Body of pancreas (tissue), 4 donors: ENCODE measurements around the gene POU3F1. TPM values are rescaled to one million over a fixed set of nuclear protein-coding genes. Genes with fewer than 3 reads are reported as not detected.

ENCODE experiments used
- ATAC-seq: fragments of 150-250 bp; one replicate; pipeline ENCODE4 v1.9.1; 2016
- DNase-seq, 4 donors: peaks; one replicate each; pipeline ENCODE4 v3.0.0-alpha.2; 2019
- H3K27ac ChIP-seq, 4 donors: fragments of 200-600 bp; sonication (generic); 1 replicate in 3 of 4; 2 replicates in 1 of 4; pipeline versions ENCODE4 v1.5.1 to v1.6.1; 2016 to 2019; ENCODE audit warnings: mild to moderate bottlenecking in 1 of 4, mixed read lengths in 1 of 4, moderate library complexity in 1 of 4
- H3K27me3 ChIP-seq, 2 donors: fragments of 200-600 bp; sonication (generic); one replicate each; pipeline ENCODE4 v1.6.0; 2016; ENCODE audit warnings: mild to moderate bottlenecking in 1 of 2
- H3K36me3 ChIP-seq, 2 donors: fragments of 200-600 bp; sonication (generic); replicated peaks in 1 of 2; 2 replicates each; pipeline ENCODE4 v1.5.1; 2016; ENCODE audit warnings: low read depth in 2 of 2; ENCODE audit not compliant: insufficient read depth in 1 of 2
- H3K4me1 ChIP-seq: fragments of 200-600 bp; sonication (generic); one replicate; pipeline ENCODE4 v1.6.0; 2016
- H3K4me3 ChIP-seq, 2 donors: fragments of 200-600 bp; sonication (generic); 1 replicate in 1 of 2; 2 replicates in 1 of 2; pipeline ENCODE4 v1.5.1; 2016 to 2019
- H3K9me3 ChIP-seq, 3 donors: fragments of 200-600 bp; sonication (generic); 1 replicate in 2 of 3; 2 replicates in 1 of 3; pipeline ENCODE4 v1.5.1; 2016
- POLR2A ChIP-seq, 3 donors: fragments of 450-650 bp; IDR thresholded peaks; one replicate each; pipeline ENCODE4 v1.6.1; 2016; ENCODE audit warnings: antibody characterized with exemption in 3 of 3, mild to moderate bottlenecking in 2 of 3
- WGBS, 2 donors: methylation state at CpG; one replicate each; pipeline ENCODE4 v1.1.5; 2017; 5-methylcytosine and 5-hydroxymethylcytosine counted together
- intact Hi-C: fragments of 100-400 bp; cut with DNase I; formaldehyde crosslinking; loops from one replicate; pipeline ENCODE4 v1.15.1; 2023
- total RNA-seq, 2 donors: library from RNA; depleted of rRNA; stranded (reverse); fragments of >200 nt; gene quantifications; one replicate each; pipeline ENCODE4 v1.1.0, GENCODE V29; 2016
- TF ChIP-seq, protein P1 (sequence below), 7 experiments: fragments of 450-650 bp in 4 of 7; fragments of 200-600 bp in 3 of 7; sonication (generic) in 3 of 7; IDR thresholded peaks; one replicate each; pipeline ENCODE4 v1.5.1; 2016 to 2019; ENCODE audit warnings: antibody characterized with exemption in 7 of 7

POU3F1 gene
- total RNA-seq, 2 donors from 2014 or later = not detected

DNA sequence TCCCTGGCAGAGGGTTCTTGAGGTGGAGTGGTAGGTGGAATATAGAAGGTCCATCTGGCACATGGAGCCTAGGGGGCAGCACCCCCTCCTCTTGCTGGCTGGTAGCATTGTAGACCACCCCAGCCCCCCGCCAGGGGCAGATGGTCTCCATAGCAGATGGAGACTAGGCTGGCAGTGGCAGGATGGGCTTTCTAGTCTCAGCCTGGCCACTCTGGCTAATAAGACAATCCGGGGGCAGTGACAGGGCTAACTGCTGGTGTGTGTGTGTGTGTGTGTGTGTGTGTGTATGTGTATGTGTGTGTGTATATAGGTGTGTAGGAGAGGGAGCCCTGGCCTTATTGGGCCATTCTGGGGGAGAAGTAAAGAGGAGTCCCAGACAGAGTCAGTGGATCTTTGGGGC, 17.9 kb downstream of the POU3F1 start:
- H3K36me3 ChIP-seq = peaks cover 0 to 16% of the 10 kb centered on the region in 2 donors
- TF ChIP-seq POLR2A (IDR thresholded peaks at IDR 0.05) = no peak
- TF ChIP-seq, protein P1, sequence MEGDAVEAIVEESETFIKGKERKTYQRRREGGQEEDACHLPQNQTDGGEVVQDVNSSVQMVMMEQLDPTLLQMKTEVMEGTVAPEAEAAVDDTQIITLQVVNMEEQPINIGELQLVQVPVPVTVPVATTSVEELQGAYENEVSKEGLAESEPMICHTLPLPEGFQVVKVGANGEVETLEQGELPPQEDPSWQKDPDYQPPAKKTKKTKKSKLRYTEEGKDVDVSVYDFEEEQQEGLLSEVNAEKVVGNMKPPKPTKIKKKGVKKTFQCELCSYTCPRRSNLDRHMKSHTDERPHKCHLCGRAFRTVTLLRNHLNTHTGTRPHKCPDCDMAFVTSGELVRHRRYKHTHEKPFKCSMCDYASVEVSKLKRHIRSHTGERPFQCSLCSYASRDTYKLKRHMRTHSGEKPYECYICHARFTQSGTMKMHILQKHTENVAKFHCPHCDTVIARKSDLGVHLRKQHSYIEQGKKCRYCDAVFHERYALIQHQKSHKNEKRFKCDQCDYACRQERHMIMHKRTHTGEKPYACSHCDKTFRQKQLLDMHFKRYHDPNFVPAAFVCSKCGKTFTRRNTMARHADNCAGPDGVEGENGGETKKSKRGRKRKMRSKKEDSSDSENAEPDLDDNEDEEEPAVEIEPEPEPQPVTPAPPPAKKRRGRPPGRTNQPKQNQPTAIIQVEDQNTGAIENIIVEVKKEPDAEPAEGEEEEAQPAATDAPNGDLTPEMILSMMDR (IDR thresholded peaks at IDR 0.05) = no peak
- H3K27ac ChIP-seq = no peak overlapping the region
- 67 to 69% methylated on average over 1 to 2 of the region's 2 CpGs for WGBS, 2 donors
- no peak overlapping the region for H3K4me3 ChIP-seq
- intact Hi-C loops = no loop called here
- peaks cover 31% of the 10 kb centered on the region for H3K4me1 ChIP-seq
- no peak for DNase-seq
- H3K9me3 ChIP-seq = no peaks in the 10 kb centered on the region
- ATAC-seq = no peak
- H3K27me3 ChIP-seq = no peaks in the 10 kb centered on the region

DNA sequence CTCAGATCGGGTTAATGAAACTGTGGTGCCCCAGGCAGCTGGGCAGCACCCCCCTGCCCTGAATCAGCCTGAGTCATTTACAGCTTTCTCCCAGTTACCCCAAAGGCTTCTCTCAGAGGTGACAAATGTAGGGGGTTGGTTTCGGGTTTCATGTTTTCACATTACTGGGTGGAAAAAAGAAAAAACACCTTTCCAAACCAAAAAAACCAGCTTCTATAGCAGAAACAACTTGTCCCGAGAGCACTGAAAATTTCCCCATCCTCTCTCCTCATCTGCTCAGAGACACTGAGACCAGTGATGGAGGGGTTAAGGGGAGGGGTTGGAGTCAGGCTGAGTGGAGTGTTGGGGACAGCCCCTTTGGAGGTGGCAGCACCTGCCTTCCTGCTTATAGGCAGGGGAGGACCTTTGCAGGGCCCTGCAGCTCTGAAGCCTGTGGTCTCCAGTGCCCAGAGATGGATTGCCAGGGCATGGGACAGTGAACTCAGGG, 18.4 kb downstream of the POU3F1 start:
- H3K9me3 ChIP-seq = no peaks in the 10 kb centered on the region
- DNase-seq (no peak), ATAC-seq (no peak)
- TF ChIP-seq, protein P1 (IDR thresholded peaks at IDR 0.05) = no peak
- TF ChIP-seq POLR2A (IDR thresholded peaks at IDR 0.05) = no peak
- 61 to 68% methylated on average over 3 of the region's 3 CpGs for WGBS, 2 donors
- peaks cover 0 to 20% of the 10 kb centered on the region in 2 donors for H3K36me3 ChIP-seq
- no peak overlapping the region for H3K27ac ChIP-seq
- H3K27me3 ChIP-seq = no peaks in the 10 kb centered on the region
- intact Hi-C loops = no loop called here
- H3K4me3 ChIP-seq = no peak overlapping the region
- peaks cover 31% of the 10 kb centered on the region for H3K4me1 ChIP-seq

DNA sequence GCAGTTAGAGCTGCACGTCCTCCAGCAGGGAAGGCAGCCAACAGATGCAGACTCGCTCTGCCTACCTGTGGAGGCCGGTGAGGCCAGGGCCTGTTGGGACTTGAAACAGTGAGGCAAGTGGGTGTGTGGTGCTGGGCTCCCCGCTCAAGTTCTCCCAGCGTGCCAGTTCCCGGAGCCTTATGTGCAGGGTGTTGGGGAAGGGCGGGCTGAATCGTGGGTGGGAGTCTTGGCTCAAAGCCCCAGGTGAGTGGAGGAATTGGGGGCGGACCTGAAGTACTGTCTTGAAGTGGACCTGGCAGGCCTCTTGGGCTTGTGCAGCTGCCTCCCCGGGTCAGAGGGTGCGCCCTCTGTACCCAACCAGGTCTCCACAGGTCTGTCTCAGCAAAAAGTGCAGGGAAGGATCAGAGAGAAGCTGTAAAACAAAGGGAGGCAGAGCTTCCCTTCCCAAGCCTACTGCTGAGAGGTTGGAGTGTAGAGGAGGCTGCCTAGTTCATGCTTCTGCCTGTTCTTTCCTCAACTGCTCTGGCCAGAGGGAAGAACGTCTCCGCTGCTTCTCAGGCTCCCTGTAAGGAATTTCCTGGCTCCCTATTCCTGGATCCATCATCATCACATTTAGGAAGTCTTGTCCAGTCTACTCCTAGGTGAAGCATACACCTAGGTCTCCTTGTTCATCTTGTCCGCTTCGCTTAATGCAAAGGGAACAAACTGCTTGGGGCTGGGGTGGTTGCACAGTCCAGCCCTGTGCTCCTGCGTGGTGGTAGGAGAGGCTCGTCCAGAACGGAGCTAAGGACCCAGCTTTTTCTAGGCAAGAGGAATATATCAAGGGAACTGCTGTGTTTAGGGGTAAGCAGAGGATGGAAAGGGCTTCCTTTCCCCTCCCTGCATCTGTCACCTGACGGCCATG, 19.1 kb downstream of the POU3F1 start:
- intact Hi-C loops = no loop called here
- ATAC-seq = no peak

DNA sequence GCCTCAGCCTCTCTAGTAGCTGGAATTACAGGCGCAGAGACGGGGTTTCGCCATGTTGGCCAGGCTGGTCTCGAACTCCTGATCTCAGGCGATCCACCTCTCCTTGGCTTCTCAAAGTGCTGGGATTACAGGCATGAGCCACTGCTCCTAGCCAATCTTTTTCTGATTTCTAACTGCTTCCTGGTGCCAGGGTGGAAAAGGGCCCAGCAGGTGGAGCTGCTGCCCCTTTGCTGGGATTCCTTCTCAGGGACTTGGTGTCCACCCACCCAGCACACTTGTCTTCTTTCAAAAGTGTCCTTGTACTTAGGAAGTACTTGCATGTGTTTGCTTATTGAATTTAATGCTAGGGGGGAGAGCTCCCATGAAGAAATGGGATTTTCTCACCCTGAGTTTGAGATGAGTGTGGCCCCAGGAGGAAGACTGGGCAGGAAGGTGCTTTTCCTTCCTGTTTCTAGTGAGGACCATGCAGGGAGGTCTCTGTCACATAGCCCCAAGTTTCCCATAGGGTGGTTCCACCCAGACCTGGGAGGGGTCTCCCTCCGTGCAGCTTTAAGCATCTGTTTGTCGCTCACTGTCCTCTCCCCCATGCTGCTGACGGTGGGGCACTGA, 19.9 kb downstream of the POU3F1 start:
- 70 to 75% methylated on average over 7 to 8 of the region's 8 CpGs for WGBS, 2 donors
- intact Hi-C loops = no loop called here
- H3K9me3 ChIP-seq = no peaks in the 10 kb centered on the region
- H3K27ac ChIP-seq = no peak overlapping the region
- H3K36me3 ChIP-seq = peaks cover 0 to 29% of the 10 kb centered on the region in 2 donors
- H3K4me1 ChIP-seq = peaks cover 31% of the 10 kb centered on the region
- no peak for TF ChIP-seq POLR2A (IDR thresholded peaks at IDR 0.05)
- TF ChIP-seq, protein P1 (IDR thresholded peaks at IDR 0.05) = peak; percentile 47 to 75 (median 66)
- H3K4me3 ChIP-seq = no peak overlapping the region
- H3K27me3 ChIP-seq = no peaks in the 10 kb centered on the region
- ATAC-seq (no peak), DNase-seq (peak; percentile 62 to 74 (median 66))

More for the DNA sequence above, 19.1 kb downstream of the POU3F1 start:
- peaks cover 31% of the 10 kb centered on the region for H3K4me1 ChIP-seq
- no peaks in the 10 kb centered on the region for H3K9me3 ChIP-seq
- no peak for TF ChIP-seq POLR2A (IDR thresholded peaks at IDR 0.05)
- TF ChIP-seq, protein P1 (IDR thresholded peaks at IDR 0.05) = no peak
- H3K27me3 ChIP-seq = no peaks in the 10 kb centered on the region
- H3K27ac ChIP-seq = no peak overlapping the region
- WGBS, 2 donors = 77 to 84% methylated on average over 10 to 19 of the region's 19 CpGs
- DNase-seq = no peak
- no peak overlapping the region for H3K4me3 ChIP-seq
- H3K36me3 ChIP-seq = peaks cover 0 to 24% of the 10 kb centered on the region in 2 donors
